Gastrocnemius medialis (tissue), 4 donors: ENCODE results near the gene SPACA5B. TPM values are rescaled to one million over a fixed set of nuclear protein-coding genes. Genes with fewer than 3 reads are reported as not detected.
"Not testable (repeated sequence)": the region's sequence is repeated elsewhere in the genome, so short reads cannot be mapped to it uniquely, and the experiment has no call there.

ENCODE experiments used
- ATAC-seq, 2 donors: fragments of 150-250 bp; one replicate each; pipeline ENCODE4 v1.9.1; 2016
- DNase-seq, 2 donors: peaks; one replicate each; pipeline ENCODE4 v3.0.0-alpha.2; 2019
- H3K27ac ChIP-seq, 4 donors: fragments of 200-600 bp; sonication (generic); 1 replicate in 1 of 4; 2 replicates in 3 of 4; pipeline ENCODE4 v1.5.1; 2016 to 2018; ENCODE audit warnings: mild to moderate bottlenecking in 2 of 4, moderate library complexity in 1 of 4
- H3K27me3 ChIP-seq, 3 donors: fragments of 200-600 bp; sonication (generic) in 2 of 3; 1 replicate in 1 of 3; 2 replicates in 2 of 3; pipeline versions ENCODE4 v1.5.1 to v1.6.0; 2016 to 2019; ENCODE audit warnings: mild to moderate bottlenecking in 1 of 3, moderate library complexity in 1 of 3
- H3K36me3 ChIP-seq, 2 donors: fragments of 200-600 bp; sonication (generic) in 1 of 2; one replicate each; pipeline ENCODE4 v1.5.1; 2017 to 2018
- H3K4me1 ChIP-seq, 2 donors: fragments of 200-600 bp; sonication (generic) in 1 of 2; one replicate each; pipeline ENCODE4 v1.5.1; 2016 to 2017; ENCODE audit warnings: mild to moderate bottlenecking in 2 of 2
- H3K4me3 ChIP-seq, 4 donors: fragments of 200-600 bp; sonication (generic) in 3 of 4; 1 replicate in 1 of 4; 2 replicates in 3 of 4; pipeline ENCODE4 v1.5.1; 2016 to 2019; ENCODE audit warnings: mild to moderate bottlenecking in 2 of 4
- H3K9me3 ChIP-seq, 3 donors: fragments of 200-600 bp; sonication (generic) in 2 of 3; 1 replicate in 1 of 3; 2 replicates in 2 of 3; pipeline ENCODE4 v1.5.1; 2016 to 2019
- CTCF ChIP-seq, 5 experiments: fragments of 450-650 bp in 3 of 5; fragments of 200-600 bp in 2 of 5; sonication (generic) in 2 of 5; IDR thresholded peaks in 4 of 5; conservative IDR thresholded peaks in 1 of 5; 1 replicate in 4 of 5; 2 replicates in 1 of 5; pipeline ENCODE4 v1.5.1; 2016 to 2019; ENCODE audit warnings: antibody characterized with exemption in 5 of 5, mild to moderate bottlenecking in 3 of 5, moderate library complexity in 3 of 5
- POLR2A ChIP-seq, 2 donors: fragments of 450-650 bp; IDR thresholded peaks; one replicate each; pipeline ENCODE4 v1.6.1; 2017; ENCODE audit warnings: antibody characterized with exemption in 2 of 2, mild to moderate bottlenecking in 2 of 2, moderate library complexity in 2 of 2
- in situ Hi-C, 4 donors: fragments of 200-750 bp; cut with MboI; loops; one replicate each; pipeline versions ENCODE4 v1.15.0 to v1.8.0; 2017; ENCODE audit warnings: low sequenced_read_pairs in 4 of 4
- intact Hi-C: fragments of 100-400 bp; cut with DNase I; formaldehyde crosslinking; loops from one replicate; pipeline ENCODE4 v1.15.1; 2023; ENCODE audit warnings: low total_unique reads
- total RNA-seq, 4 donors: library from RNA; depleted of rRNA; stranded (reverse); fragments of >200 nt; gene quantifications; one replicate each; pipeline versions ENCODE4 v1.1.0 to v1.2.3, GENCODE V29; 2016

The SPACA5B gene
- total RNA-seq, 4 donors from 2014 or later, result not detected

- in situ Hi-C loops (no loop called here), intact Hi-C loops (no loop called here)
- ATAC-seq (no peak), DNase-seq (no peak)
- Histone ChIP-seq H3K4me3 (no peak overlapping the region), H3K27me3 (no peaks in the 10 kb centered on the region), H3K36me3 (no peaks in the 10 kb centered on the region), H3K4me1 (no peaks in the 10 kb centered on the region), H3K9me3 (no peaks in the 10 kb centered on the region), H3K27ac (no peak overlapping the region)
- TF ChIP-seq POLR2A (IDR thresholded peaks at IDR 0.05) (no peak), CTCF (IDR thresholded peaks at IDR 0.05 in 4 of 5, conservative IDR thresholded peaks at IDR 0.05 in 1 of 5) (no peak)
Observed at GRCh38 chrX:48179691-48180090, 49.3 kb downstream of the SPACA5B start.

- intact Hi-C loops (no loop called here), in situ Hi-C loops (no loop called here)
- Histone ChIP-seq H3K36me3 (no peaks in the 10 kb centered on the region), H3K27me3 (no peaks in the 10 kb centered on the region), H3K27ac (no peak overlapping the region), H3K4me1 (no peaks in the 10 kb centered on the region), H3K4me3 (no peak overlapping the region), H3K9me3 (no peaks in the 10 kb centered on the region)
- DNase-seq (no peak), ATAC-seq (no peak)
- no peak for TF ChIP-seq CTCF (IDR thresholded peaks at IDR 0.05 in 4 of 5, conservative IDR thresholded peaks at IDR 0.05 in 1 of 5)
Observed at GRCh38 chrX:48180811-48181210, 50.4 kb downstream of the SPACA5B start.

GRCh38 chrX:48181882-48182281, 51.5 kb downstream of the SPACA5B start:
- ATAC-seq, H3K4me3 ChIP-seq, H3K36me3 ChIP-seq, intact Hi-C loops, in situ Hi-C loops, H3K9me3 ChIP-seq, H3K27ac ChIP-seq, H3K4me1 ChIP-seq, H3K27me3 ChIP-seq, DNase-seq: not testable (repeated sequence)

Other genes starting within 250 kb of the SPACA5B start
- 1 to 10 TPM; 1.4 to 2.2 (median 2.0) TPM for gene ZNF182, start 126.6 kb upstream of the SPACA5B start, total RNA-seq
- gene SPACA5, start 123.6 kb upstream of the SPACA5B start, total RNA-seq, result not detected
- gene ZNF630, start 59.0 kb upstream of the SPACA5B start, total RNA-seq, result under 1 TPM; 0.18 to 0.82 (median 0.59) TPM
- gene SSX5, start 66.2 kb downstream of the SPACA5B start, total RNA-seq, result not detected
- not detected for gene SSX1, start 124.8 kb downstream of the SPACA5B start, total RNA-seq
- gene SSX3, start 226.1 kb downstream of the SPACA5B start, total RNA-seq, result not detected